Central memory CD8-positive, alpha-beta T cell (primary cell): ENCODE measurements around the gene KLHL29.

Experiments
- ATAC-seq: fragments of 150-1000 bp; cut with Tn5 transposase; replicated peaks from 2 replicates; pipeline ENCODE4 v1.10.0; 2022; ENCODE audit warnings: mild to moderate bottlenecking, moderate FRiP score, moderate number of reproducible peaks; ENCODE audit not compliant: poor library complexity, severe bottlenecking; ENCODE audit errors: extremely low read depth
- DNase-seq, 2 donors: peaks; one replicate each; pipeline ENCODE4 v3.0.0; 2021; ENCODE audit warnings: low spot score in 2 of 2
- H3K27ac Mint-ChIP-seq: one replicate; pipeline ENCODE4 v1.8.0; 2022; ENCODE audit warnings: low read depth, mild to moderate bottlenecking, moderate library complexity, mixed read lengths
- H3K27me3 Mint-ChIP-seq: one replicate; pipeline ENCODE4 v1.8.0; 2022; ENCODE audit warnings: mixed read lengths
- H3K36me3 Mint-ChIP-seq: one replicate; pipeline ENCODE4 v1.8.0; 2022; ENCODE audit warnings: mild to moderate bottlenecking, moderate library complexity, mixed read lengths; ENCODE audit not compliant: insufficient read depth
- H3K4me1 Mint-ChIP-seq: one replicate; pipeline ENCODE4 v1.8.0; 2022; ENCODE audit warnings: mixed read lengths
- H3K4me3 Mint-ChIP-seq: one replicate; pipeline ENCODE4 v1.8.0; 2022; ENCODE audit warnings: mild to moderate bottlenecking, moderate library complexity, mixed read lengths
- H3K9me3 Mint-ChIP-seq: one replicate; pipeline ENCODE4 v1.8.0; 2022; ENCODE audit warnings: mixed read lengths

Gene KLHL29

DNA sequence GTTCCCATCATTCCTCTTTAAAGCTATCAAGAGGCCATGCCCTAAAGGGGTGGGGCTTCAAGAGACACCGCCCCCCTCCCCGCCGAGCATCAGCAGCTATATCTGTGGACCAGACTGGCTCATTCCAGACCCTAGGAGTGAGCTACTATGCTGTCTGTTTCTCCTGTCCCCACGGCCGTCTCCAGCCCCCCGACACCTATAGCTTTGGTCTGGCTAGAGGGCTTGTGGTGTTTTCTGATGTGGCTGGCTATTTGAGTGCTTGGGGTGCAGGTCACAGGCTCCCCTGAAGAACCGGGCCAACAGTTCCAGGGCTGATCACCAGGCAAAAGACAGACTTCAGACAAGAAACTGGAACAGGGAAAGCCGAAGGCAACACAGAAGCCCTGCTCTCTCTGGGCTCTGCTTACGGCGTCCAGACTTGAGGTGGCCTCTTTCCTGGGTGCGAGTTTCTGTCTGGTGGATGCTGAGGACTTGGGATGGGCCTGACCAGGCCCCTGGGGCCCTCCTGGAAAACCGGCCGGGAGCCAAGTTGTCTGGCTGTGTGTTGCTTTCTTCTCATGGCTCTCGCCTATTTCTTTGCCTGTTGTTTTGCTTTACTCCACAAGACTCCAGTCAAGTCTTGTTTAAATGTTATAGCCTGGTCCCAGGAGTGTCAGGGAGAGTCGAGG, 83.6 kb downstream of the KLHL29 start:
- DNase-seq (no peak), ATAC-seq (no peak)
- Mint-ChIP-seq H3K4me3 (no peak overlapping the region), H3K36me3 (no peaks in the 10 kb centered on the region), H3K27ac (no peak overlapping the region), H3K9me3 (no peaks in the 10 kb centered on the region), H3K27me3 (peaks cover 88% of the 10 kb centered on the region), H3K4me1 (no peaks in the 10 kb centered on the region)

DNA sequence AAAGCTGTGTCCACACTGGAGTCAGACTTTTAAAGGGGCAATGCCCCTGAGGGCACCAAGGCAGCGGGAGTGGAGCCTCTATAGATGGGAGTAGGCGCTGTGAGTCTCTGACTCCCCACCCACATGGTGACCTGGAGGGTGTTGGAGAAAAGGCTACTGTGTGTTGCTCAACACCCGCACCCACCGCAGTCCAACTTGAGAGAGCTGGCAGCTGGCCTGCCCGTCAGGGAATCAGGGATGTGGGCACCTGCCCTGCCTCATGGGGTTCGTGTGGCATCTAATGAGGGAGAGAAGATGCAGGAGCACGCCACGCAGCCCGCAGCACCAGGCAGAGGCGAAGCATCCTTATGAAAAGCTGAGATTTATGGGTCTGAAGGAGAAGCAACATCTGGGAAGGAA, 84.2 kb downstream of the KLHL29 start:
- Mint-ChIP-seq H3K4me3 (no peak overlapping the region), H3K9me3 (no peaks in the 10 kb centered on the region), H3K4me1 (no peaks in the 10 kb centered on the region), H3K27me3 (peaks cover 93% of the 10 kb centered on the region), H3K36me3 (no peaks in the 10 kb centered on the region), H3K27ac (no peak overlapping the region)
- no peak for ATAC-seq
- DNase-seq: no peak

DNA sequence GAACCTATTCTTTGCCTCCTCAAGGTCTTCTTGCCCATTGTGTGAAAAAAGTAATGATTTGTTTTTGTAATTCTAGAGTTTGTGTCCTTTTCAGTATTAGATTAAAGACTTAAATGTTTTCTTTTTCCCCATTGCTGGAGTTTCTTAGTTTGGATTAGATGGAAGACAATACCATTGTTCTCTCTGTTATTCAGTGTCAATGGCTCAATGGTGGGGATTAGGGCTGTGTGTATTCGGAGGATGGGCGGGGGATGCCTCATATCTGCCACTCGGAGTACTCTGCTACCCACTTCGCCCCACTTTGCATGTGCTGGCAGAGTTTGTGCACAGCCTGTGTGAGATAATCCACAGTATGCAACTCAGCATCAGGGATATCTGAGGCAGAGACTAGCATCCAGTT, 90.1 kb downstream of the KLHL29 start:
- no peak overlapping the region for H3K4me3 Mint-ChIP-seq
- H3K9me3 Mint-ChIP-seq: no peaks in the 10 kb centered on the region
- no peaks in the 10 kb centered on the region for H3K4me1 Mint-ChIP-seq
- no peak overlapping the region for H3K27ac Mint-ChIP-seq
- H3K36me3 Mint-ChIP-seq: no peaks in the 10 kb centered on the region
- H3K27me3 Mint-ChIP-seq: peaks cover 84% of the 10 kb centered on the region
- ATAC-seq (no peak), DNase-seq (no peak)

DNA sequence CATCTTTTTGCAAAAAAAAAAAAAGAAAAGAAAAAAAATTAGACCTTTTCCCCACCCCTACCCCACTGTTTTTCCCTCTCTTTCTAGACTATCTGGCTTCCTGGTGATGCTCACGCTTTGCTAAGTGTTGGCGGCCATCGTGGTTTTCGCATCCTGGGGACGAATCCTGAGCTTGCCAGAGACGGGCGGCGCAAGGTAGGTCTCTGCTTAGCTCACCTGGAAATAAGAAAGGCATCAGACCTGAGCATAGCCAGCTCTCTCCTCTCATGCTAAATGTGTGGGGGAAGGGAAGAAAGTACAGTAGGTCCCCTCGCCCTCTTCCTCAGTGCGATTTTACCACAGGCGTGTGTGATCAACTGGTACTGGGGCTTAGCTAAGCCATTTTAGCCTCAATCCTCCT, 90.5 kb downstream of the KLHL29 start:
- no peaks in the 10 kb centered on the region for H3K36me3 Mint-ChIP-seq
- DNase-seq (no peak), ATAC-seq (no peak)
- no peaks in the 10 kb centered on the region for H3K4me1 Mint-ChIP-seq
- no peaks in the 10 kb centered on the region for H3K9me3 Mint-ChIP-seq
- no peak overlapping the region for H3K4me3 Mint-ChIP-seq
- H3K27me3 Mint-ChIP-seq: peaks cover 82% of the 10 kb centered on the region
- no peak overlapping the region for H3K27ac Mint-ChIP-seq

DNA sequence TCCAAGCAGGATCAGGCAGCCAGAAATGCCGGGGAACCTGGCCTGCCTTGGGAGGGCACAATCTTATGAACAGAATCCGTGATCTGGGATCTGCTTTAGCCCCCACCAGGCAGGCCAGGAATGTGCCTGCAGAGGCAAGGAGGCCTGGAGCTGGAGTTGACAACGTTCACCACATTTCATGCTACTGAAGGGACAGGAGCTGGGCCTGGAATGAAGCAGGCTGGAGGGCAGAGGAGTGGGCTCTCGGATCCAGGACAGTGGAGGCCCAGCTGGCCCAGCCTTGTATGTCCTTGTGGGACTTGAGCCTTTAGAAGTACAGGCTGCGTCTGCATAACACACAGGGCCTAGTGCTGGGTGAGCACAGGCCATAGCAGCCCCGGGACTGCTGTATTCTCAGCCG, 91.8 kb downstream of the KLHL29 start:
- DNase-seq: no peak
- no peak for ATAC-seq
- peaks cover 87% of the 10 kb centered on the region for H3K27me3 Mint-ChIP-seq
- no peak overlapping the region for H3K4me3 Mint-ChIP-seq
- no peak overlapping the region for H3K27ac Mint-ChIP-seq
- H3K9me3 Mint-ChIP-seq: no peaks in the 10 kb centered on the region
- H3K4me1 Mint-ChIP-seq: no peaks in the 10 kb centered on the region
- H3K36me3 Mint-ChIP-seq: no peaks in the 10 kb centered on the region

DNA sequence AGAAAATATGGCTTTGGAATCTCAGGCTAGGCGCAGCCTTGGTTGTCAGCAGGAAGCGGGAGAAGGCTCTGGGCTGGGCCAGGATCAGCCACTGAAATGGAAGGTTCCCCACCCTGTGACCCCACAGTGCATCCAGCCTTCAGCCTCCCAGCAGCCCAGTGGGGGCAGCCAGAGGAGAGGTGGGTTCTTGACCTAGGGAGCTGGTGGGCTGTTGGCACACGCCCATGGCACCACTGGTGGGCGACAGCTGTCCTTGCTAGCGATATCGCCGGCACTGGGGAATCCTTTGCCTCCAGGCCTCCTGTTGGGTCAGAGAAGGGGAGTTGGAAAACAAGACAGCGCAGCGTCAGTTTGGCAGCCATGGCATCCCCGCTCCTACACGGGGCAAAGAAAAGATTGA, 92.4 kb downstream of the KLHL29 start:
- Mint-ChIP-seq H3K36me3 (no peaks in the 10 kb centered on the region), H3K27me3 (peaks cover 83% of the 10 kb centered on the region), H3K4me1 (no peaks in the 10 kb centered on the region), H3K9me3 (no peaks in the 10 kb centered on the region), H3K27ac (no peak overlapping the region), H3K4me3 (no peak overlapping the region)
- DNase-seq (no peak), ATAC-seq (no peak)

DNA sequence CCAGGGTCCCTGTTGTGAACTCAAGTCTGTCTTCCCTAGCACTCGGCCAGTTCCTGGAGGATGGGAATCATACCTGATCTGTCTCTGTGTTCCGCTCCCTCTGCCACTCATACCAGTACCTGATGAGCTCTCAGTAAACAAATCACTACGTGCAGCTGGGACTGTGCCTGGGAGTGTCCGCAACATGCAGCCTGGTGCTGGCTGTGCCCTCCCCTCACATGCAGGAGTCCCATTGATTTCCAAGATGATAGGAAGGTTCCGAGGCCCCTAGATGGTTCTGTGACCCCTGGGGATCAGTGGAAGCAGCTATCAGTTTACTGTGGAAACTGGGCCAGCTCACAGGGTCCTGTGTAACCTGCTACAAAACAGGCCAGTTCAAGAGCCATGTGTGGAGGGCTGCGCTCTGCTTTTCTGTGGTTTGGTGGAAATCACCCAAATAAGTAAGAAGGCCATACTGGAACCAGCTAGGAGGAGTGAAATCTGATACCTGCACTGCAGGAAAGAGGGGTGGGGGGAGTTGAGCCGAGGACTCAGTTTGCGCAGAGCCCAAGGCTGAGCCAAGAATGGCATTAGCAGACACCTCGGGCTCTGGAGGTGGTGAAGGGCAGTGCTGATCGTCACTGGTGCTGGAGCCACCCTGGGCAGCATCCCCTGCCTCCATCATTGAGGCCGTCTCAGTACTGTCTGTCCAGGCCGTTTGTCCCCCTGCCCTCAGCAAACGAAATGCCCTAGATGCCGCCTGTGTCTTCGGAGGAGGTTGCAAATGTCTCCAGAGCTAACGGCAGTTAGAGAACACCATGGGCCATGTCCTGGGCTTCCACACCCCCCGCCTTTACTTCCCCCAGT, 93.3 kb downstream of the KLHL29 start:
- Mint-ChIP-seq H3K9me3 (no peaks in the 10 kb centered on the region), H3K36me3 (no peaks in the 10 kb centered on the region), H3K27ac (no peak overlapping the region), H3K27me3 (peaks cover 83% of the 10 kb centered on the region), H3K4me1 (no peaks in the 10 kb centered on the region), H3K4me3 (no peak overlapping the region)
- ATAC-seq (no peak), DNase-seq (no peak)

DNA sequence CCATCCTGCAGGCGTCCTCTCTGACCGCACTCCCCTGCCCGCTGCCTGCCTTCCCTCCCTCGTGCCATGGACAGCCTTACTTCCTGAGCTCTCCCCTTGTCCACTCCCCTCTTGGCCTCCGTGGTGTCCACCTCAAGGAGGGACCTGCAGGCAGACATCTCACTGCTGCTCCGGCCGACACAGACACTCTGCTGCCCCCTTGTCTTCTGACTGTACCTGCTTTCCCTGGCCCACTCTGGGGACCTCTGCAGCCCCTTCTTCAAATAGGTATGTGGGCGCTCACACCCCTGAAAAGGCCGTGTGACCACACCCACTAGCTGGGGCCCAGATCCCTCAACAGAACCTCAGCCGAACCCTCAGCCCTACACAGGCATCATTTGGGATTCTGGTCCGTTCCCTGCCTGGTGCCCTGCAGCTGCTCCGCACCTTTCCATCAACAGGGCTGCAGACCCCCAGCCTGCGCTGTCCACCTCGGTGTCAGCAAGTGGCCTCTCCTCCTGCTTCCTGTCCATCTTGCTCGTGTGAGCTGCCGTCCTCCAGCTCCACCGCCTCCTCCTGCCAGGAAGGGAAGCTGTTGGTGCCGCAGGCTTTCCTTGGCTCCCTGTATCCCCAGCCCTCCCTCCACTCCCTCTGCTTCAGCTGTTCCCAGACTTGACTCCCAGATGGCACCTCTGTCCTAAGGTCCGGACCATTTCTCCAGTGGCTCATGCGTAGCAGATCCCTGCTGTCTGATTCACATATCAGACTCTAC, 94.1 kb downstream of the KLHL29 start:
- H3K4me3 Mint-ChIP-seq: no peak overlapping the region
- H3K9me3 Mint-ChIP-seq: no peaks in the 10 kb centered on the region
- no peaks in the 10 kb centered on the region for H3K36me3 Mint-ChIP-seq
- H3K27ac Mint-ChIP-seq: no peak overlapping the region
- H3K27me3 Mint-ChIP-seq: peaks cover 81% of the 10 kb centered on the region
- no peaks in the 10 kb centered on the region for H3K4me1 Mint-ChIP-seq
- DNase-seq: no peak
- ATAC-seq: no peak

DNA sequence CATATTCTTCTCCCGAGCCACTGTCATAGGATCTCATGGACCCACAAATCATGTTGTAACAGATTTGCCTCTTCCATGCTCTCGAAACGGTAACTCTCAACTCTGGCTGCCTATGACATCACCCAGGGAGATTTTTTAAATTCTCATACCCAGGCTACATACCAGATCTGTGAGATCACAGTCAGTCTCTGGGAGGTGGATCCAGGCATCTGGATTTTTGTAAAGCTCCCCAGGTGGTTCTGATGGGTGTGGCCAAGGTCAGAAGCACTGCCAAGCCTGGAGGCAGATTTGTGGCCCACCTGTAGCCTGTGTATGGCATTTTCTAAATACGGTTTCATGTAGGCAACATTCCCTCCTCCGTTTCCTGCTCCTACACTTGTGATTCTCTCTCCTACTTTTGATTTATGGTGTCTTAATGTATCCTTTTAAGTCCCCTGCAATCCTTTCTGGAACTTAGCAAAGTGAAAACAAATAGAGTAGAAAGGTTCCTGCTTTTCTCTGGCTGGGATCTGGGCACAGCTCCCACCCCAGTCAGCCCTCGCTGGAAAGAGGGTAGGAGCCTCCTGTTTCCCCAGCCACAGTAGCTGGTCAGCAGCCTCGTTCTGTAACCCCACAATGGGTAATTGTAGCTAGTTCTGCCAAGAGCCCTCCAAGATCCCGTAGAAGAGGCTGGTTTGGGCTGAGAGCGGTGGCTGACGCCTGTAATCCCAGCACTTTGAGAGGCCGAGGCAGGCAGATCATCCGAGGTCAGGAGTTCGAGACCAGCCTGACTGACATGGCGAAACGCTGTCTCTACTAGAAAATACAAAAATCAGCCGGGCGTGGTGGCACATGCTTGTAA, 96.2 kb downstream of the KLHL29 start:
- Mint-ChIP-seq H3K27ac (no peak overlapping the region), H3K9me3 (no peaks in the 10 kb centered on the region), H3K4me1 (no peaks in the 10 kb centered on the region)

DNA sequence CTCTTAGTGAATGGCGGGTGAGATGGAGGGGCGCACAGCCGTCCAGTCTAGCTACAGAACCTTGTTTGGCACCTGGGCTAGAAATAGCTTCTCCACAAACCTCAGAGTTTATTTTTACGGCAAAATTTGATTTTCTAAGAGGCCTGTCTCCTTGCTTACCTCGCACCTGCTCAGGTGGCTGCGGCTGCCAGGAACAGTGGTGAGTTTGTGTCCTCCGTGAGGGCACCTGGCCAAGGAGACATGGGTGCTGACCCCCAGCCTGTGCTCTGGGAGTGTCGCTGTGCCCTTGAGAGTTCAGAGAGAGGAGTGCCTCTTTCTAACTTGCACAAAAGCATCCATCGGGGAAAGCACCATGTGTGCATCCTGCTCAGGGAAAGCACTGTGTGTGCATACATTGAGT, 97.2 kb downstream of the KLHL29 start:
- Mint-ChIP-seq H3K27me3 (peaks cover 74% of the 10 kb centered on the region), H3K4me1 (no peaks in the 10 kb centered on the region), H3K36me3 (no peaks in the 10 kb centered on the region), H3K27ac (no peak overlapping the region), H3K9me3 (no peaks in the 10 kb centered on the region), H3K4me3 (no peak overlapping the region)
- no peak for DNase-seq
- ATAC-seq: no peak

More for the DNA sequence above, 96.2 kb downstream of the KLHL29 start:
- ATAC-seq: no peak
- DNase-seq: no peak
- H3K4me3 Mint-ChIP-seq: no peak overlapping the region
- peaks cover 79% of the 10 kb centered on the region for H3K27me3 Mint-ChIP-seq
- H3K36me3 Mint-ChIP-seq: no peaks in the 10 kb centered on the region

DNA sequence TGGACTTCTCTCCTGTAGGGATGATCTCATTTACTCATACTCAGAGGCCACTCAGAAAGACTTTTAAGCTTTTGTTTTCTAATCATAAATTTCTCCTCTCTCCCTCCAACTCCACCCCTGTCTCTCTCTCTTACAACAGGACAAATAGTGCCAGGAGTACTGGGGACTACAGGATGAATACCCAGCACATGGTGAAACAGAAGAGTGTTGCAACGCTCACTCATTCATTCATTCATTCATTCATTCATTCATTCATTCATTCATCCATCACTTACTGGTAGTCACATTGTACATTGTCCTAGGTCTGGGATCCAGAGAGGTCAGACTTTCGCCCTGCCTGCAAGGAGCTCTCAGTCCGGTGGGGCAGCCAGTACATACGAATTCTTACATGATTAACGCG, 97.6 kb downstream of the KLHL29 start:
- peaks cover 70% of the 10 kb centered on the region for H3K27me3 Mint-ChIP-seq

DNA sequence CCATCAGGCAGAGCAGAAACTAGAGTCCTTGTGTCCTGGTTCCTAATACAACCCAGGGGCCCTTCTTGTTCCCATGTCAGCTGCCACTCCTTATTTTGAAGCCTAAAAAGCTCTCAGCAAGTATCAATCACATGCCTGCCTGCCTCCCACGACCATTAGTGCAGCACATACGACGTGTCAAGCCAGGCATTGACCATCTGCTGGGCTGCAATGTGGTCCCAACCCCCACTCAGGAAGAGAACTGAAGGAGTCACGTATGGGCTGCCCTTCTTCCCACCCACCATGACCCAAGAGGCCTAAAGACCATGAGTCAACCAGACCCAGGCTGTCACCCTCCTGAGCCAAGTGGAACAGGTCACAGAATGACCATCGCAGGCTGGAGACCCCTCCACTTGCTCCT, 98.8 kb downstream of the KLHL29 start:
- H3K9me3 Mint-ChIP-seq: no peaks in the 10 kb centered on the region
- H3K4me1 Mint-ChIP-seq: no peaks in the 10 kb centered on the region
- DNase-seq (no peak), ATAC-seq (no peak)
- no peak overlapping the region for H3K27ac Mint-ChIP-seq
- H3K4me3 Mint-ChIP-seq: no peak overlapping the region
- no peaks in the 10 kb centered on the region for H3K36me3 Mint-ChIP-seq
- H3K27me3 Mint-ChIP-seq: peaks cover 67% of the 10 kb centered on the region

More for the DNA sequence above, 97.6 kb downstream of the KLHL29 start:
- no peak for DNase-seq
- Mint-ChIP-seq H3K4me1 (no peaks in the 10 kb centered on the region), H3K4me3 (no peak overlapping the region), H3K27ac (no peak overlapping the region), H3K36me3 (no peaks in the 10 kb centered on the region), H3K9me3 (no peaks in the 10 kb centered on the region)
- no peak for ATAC-seq
